ENCODE results near the gene NREP.

NREP gene

DNA sequence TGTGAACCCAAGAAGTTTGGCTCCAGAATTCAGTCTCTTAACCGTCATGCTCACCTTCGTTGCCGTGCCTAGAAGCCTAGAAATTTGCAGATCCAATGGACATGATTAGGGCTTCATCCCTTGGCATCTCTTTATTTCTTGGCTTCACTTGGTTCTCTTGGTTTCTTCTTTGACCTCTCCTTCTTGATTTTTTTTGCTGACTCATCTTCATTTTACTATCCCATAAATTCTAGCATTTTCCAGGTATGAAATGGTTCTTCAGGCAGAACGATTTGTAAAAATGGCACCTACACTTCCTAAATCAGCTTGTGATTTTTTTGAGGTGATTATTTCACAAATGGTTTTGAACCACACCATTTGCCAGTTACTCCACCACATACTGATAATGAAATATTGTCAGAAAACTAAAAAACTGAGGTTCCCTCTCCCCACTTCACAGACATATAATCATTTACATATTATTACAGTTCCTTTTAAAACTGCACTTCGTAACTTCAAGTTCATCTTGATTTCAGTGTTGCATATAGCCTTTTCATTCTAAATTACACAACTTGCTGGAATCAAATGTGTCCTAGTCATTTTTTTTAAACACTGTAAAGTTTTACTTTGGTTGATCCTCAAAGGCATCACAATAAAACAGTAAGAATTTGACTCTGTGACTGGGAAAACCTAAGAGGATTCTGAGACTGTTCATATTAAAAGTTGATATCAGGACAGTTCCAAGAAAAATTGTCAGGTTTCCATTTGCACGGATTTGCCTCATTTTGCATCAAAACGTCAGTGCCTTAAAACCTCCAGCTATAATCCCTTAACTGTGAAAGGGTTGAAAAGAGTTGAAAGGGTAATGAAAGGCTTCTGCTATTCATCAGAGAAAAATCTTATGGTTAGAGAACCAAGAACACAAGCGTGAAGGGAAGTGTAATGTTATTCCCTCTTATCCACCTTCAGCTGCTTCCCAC lies 8.9 kb upstream of the NREP start:
- no peak overlapping the region for H3K27ac ChIP-seq (ENCODE audit: insufficient read depth in 1 of 2, low read depth in 1 of 2, low read length in 2 of 2, poor library complexity in 1 of 2, severe bottlenecking in 2 of 2)
- DNase-seq: no peak
- no peak overlapping the region for H3K4me3 ChIP-seq (ENCODE audit: control insufficient read depth in 1 of 7, extremely low read depth in 1 of 7, insufficient read depth in 4 of 7, low read depth in 2 of 7, low read length in 6 of 7)
- ChIA-PET CTCF (no interaction called here), POLR2A (interaction anchor here (1.9 kb wide), 1 partner anchor 8 kb away, joined by 4 read pairs; the partner anchor contains the start of gene NREP)
- no peaks in the 10 kb centered on the region for H3K36me3 ChIP-seq (ENCODE audit: control insufficient read depth in 4 of 4, insufficient read depth in 4 of 4, low read length in 3 of 4)
- H3K9me3 ChIP-seq (ENCODE audit: control extremely low read depth in 1 of 5, control insufficient read depth in 4 of 5, insufficient read depth in 2 of 5, low read depth in 1 of 5, low read length in 4 of 5): peaks cover 0 to 4% (median 0%) of the 10 kb centered on the region in 5 experiments
- no peaks in the 10 kb centered on the region for H3K27me3 ChIP-seq (replicated peaks in 2 of 5; ENCODE audit: control insufficient read depth in 4 of 5, insufficient read depth in 5 of 5, low read length in 4 of 5)
- peaks cover 4 to 23% (median 12%) of the 10 kb centered on the region in 4 experiments for H3K4me1 ChIP-seq (ENCODE audit: control extremely low read depth in 1 of 4, control insufficient read depth in 4 of 4, insufficient read depth in 4 of 4, low read length in 3 of 4)
- 98% methylated on average over 4 of the region's 8 CpGs for WGBS (ENCODE audit: insufficient coverage)

DNA sequence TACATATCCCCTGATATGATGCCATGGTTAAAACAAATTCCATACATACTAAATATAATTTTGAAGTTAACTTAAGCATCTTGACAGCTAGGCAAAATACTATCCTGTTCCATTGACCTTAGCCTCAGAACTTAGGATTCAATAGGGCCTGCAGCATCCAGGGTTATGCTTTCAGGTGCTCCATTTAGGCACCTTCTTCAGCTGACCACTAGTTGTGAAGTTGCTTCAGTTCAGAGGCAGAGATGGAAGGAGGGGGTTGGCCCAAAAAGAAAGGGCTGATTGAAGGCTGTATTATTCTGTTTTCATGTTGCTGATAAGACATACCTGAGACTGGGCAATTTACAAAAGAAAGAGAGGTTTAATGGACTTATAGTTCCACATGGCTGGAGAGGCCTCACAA lies 7.0 kb upstream of the NREP start:
- ChIA-PET POLR2A (no interaction called here), CTCF (no interaction called here)
- no peak for DNase-seq
- H3K4me1 ChIP-seq (ENCODE audit: control extremely low read depth in 1 of 4, control insufficient read depth in 4 of 4, insufficient read depth in 4 of 4, low read length in 3 of 4): peaks cover 4 to 29% (median 12%) of the 10 kb centered on the region in 4 experiments
- H3K27ac ChIP-seq (ENCODE audit: insufficient read depth in 1 of 2, low read depth in 1 of 2, low read length in 2 of 2, poor library complexity in 1 of 2, severe bottlenecking in 2 of 2): no peak overlapping the region
- no peaks in the 10 kb centered on the region for H3K36me3 ChIP-seq (ENCODE audit: control insufficient read depth in 4 of 4, insufficient read depth in 4 of 4, low read length in 3 of 4)
- no peaks in the 10 kb centered on the region for H3K9me3 ChIP-seq (ENCODE audit: control extremely low read depth in 1 of 5, control insufficient read depth in 4 of 5, insufficient read depth in 2 of 5, low read depth in 1 of 5, low read length in 4 of 5)
- no peak overlapping the region for H3K4me3 ChIP-seq (ENCODE audit: control insufficient read depth in 1 of 7, extremely low read depth in 1 of 7, insufficient read depth in 4 of 7, low read depth in 2 of 7, low read length in 6 of 7)
- no peaks in the 10 kb centered on the region for H3K27me3 ChIP-seq (replicated peaks in 2 of 5; ENCODE audit: control insufficient read depth in 4 of 5, insufficient read depth in 5 of 5, low read length in 4 of 5)

DNA sequence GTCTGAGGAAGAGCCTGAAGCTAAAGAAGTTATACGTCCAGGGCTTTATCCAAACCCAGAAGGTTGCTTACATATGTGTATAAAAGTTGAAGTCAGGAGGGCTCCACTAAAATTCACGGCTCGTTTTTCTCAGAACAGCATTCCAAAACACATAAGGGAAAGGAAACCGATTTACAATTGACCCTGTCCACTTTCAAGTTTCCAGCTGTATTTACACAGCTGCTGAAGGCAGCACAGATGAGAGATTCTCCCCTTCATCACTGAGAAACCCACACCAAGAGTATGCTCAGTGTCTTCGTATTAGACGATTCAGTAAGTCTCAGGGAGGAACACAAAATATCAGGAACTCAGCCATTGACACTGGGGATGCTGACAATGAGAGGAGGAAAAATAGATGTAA lies 5.9 kb upstream of the NREP start:
- WGBS (ENCODE audit: insufficient coverage): 98% methylated on average over 5 of the region's 6 CpGs
- POLR2A ChIA-PET: no interaction called here
- peaks cover 5 to 39% (median 18%) of the 10 kb centered on the region in 4 experiments for H3K4me1 ChIP-seq (ENCODE audit: control extremely low read depth in 1 of 4, control insufficient read depth in 4 of 4, insufficient read depth in 4 of 4, low read length in 3 of 4)

DNA sequence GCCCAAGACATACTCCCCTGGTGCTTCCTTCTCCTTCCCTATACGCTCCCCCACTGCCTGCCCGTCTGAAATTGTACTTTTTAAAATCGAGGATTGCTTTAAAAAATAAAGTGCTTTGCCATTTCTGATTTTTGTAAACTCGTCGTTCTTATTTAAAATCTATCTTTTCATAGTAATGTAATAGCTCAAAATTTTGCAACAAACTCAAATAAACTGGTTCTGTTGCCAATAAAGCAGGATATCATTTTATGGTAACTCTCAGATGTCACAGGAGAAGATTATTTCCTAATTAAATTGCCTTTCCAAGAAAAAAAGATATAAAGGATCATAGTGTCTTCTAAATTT lies 1.3 kb upstream of the NREP start:
- CTCF ChIA-PET: interaction anchor here (0.7 to 1.5 kb wide), 7 partner anchors 9 to 227 kb away, joined by 3 to 6 read pairs (median 4); no protein-coding TSS in a partner anchor
- H3K4me1 ChIP-seq (ENCODE audit: control extremely low read depth in 1 of 4, control insufficient read depth in 4 of 4, insufficient read depth in 4 of 4, low read length in 3 of 4): peaks cover 15 to 49% (median 35%) of the 10 kb centered on the region in 4 experiments
- no peaks in the 10 kb centered on the region for H3K9me3 ChIP-seq (ENCODE audit: control extremely low read depth in 1 of 5, control insufficient read depth in 4 of 5, insufficient read depth in 2 of 5, low read depth in 1 of 5, low read length in 4 of 5)
- WGBS (ENCODE audit: insufficient coverage): no CpG with 5 or more reads among the region's 5 CpGs
- peak overlapping the region; percentile 62 to 86 for H3K27ac ChIP-seq (ENCODE audit: insufficient read depth in 1 of 2, low read depth in 1 of 2, low read length in 2 of 2, poor library complexity in 1 of 2, severe bottlenecking in 2 of 2)
- no peaks in the 10 kb centered on the region for H3K27me3 ChIP-seq (replicated peaks in 2 of 5; ENCODE audit: control insufficient read depth in 4 of 5, insufficient read depth in 5 of 5, low read length in 4 of 5)
- peak overlapping the region; percentile 50 to 99 (median 92) for H3K4me3 ChIP-seq (ENCODE audit: control insufficient read depth in 1 of 7, extremely low read depth in 1 of 7, insufficient read depth in 4 of 7, low read depth in 2 of 7, low read length in 6 of 7)
- H3K36me3 ChIP-seq (ENCODE audit: control insufficient read depth in 4 of 4, insufficient read depth in 4 of 4, low read length in 3 of 4): peaks cover 0 to 7% (median 0%) of the 10 kb centered on the region in 4 experiments
- POLR2A ChIA-PET: interaction anchor here (1.6 to 2.0 kb wide), 2 partner anchors 12 to 17 kb away, joined by 6 read pairs; no protein-coding TSS in a partner anchor
- DNase-seq: no peak

More for the DNA sequence above, 5.9 kb upstream of the NREP start:
- H3K9me3 ChIP-seq (ENCODE audit: control extremely low read depth in 1 of 5, control insufficient read depth in 4 of 5, insufficient read depth in 2 of 5, low read depth in 1 of 5, low read length in 4 of 5): no peaks in the 10 kb centered on the region
- CTCF ChIA-PET: no interaction called here
- H3K36me3 ChIP-seq (ENCODE audit: control insufficient read depth in 4 of 4, insufficient read depth in 4 of 4, low read length in 3 of 4): no peaks in the 10 kb centered on the region
- no peak for DNase-seq
- no peak overlapping the region for H3K27ac ChIP-seq (ENCODE audit: insufficient read depth in 1 of 2, low read depth in 1 of 2, low read length in 2 of 2, poor library complexity in 1 of 2, severe bottlenecking in 2 of 2)
- no peaks in the 10 kb centered on the region for H3K27me3 ChIP-seq (replicated peaks in 2 of 5; ENCODE audit: control insufficient read depth in 4 of 5, insufficient read depth in 5 of 5, low read length in 4 of 5)
- H3K4me3 ChIP-seq (ENCODE audit: control insufficient read depth in 1 of 7, extremely low read depth in 1 of 7, insufficient read depth in 4 of 7, low read depth in 2 of 7, low read length in 6 of 7): no peak overlapping the region

DNA sequence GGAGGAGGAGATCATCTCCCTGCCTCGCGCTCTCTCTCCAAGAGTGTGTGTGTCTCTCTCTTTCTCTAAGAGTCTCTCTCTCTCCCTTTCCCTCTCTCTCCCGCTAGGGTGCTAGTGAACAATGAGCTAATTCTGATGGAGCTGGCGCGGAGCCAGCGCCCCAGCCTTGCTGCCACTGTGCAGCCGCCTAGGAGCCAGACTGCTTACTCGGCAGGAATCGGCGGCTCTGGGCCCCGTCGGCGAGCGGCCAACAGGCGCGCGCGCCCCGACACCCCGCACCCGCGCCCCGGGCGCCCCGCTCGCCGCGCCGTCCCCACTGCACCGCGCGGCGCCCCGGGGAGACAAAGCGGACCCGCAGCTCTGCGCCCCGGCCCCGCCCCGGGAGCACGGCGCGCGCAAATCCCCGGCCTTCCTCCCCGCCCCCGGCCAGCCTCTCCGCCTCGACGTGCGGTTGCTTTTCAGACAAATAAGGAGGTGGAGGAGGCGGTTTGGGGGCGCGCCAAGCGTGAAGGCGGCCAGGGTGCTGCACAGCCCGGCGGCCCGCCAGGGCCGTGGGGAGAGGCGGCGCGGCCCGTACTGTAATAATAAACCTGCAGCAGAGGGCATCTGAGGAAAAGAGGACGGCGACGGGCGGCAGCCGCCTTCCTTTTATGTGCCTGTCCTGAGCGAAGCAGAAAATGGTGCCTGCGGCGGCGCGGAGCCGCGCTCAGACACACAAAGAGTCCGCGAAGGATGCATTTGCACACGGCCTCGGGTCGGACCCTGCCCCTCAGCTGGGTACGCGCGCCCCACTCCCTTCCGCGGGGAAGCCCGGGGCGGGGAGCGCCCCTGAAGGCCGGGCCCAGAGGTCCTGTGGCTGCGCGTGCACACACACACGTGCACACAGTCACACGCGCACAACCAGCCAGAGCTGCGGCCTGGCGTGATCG lies 625 bp upstream of the NREP start:
- H3K4me1 ChIP-seq (ENCODE audit: control extremely low read depth in 1 of 4, control insufficient read depth in 4 of 4, insufficient read depth in 4 of 4, low read length in 3 of 4): peaks cover 15 to 49% (median 35%) of the 10 kb centered on the region in 4 experiments
- H3K27ac ChIP-seq (ENCODE audit: insufficient read depth in 1 of 2, low read depth in 1 of 2, low read length in 2 of 2, poor library complexity in 1 of 2, severe bottlenecking in 2 of 2): peak overlapping the region; percentile 67 to 86
- peak overlapping the region; percentile 50 to 99 (median 92) for H3K4me3 ChIP-seq (ENCODE audit: control insufficient read depth in 1 of 7, extremely low read depth in 1 of 7, insufficient read depth in 4 of 7, low read depth in 2 of 7, low read length in 6 of 7)
- H3K9me3 ChIP-seq (ENCODE audit: control extremely low read depth in 1 of 5, control insufficient read depth in 4 of 5, insufficient read depth in 2 of 5, low read depth in 1 of 5, low read length in 4 of 5): no peaks in the 10 kb centered on the region
- 0% methylated on average over 63 of the region's 98 CpGs for WGBS (ENCODE audit: insufficient coverage)
- H3K36me3 ChIP-seq (ENCODE audit: control insufficient read depth in 4 of 4, insufficient read depth in 4 of 4, low read length in 3 of 4): peaks cover 0 to 8% (median under 1%) of the 10 kb centered on the region in 4 experiments
- DNase-seq: peak; percentile 94 to 97 (median 97)
- ChIA-PET CTCF (interaction anchor here (0.7 to 1.6 kb wide), 9 partner anchors 14 to 226 kb away, joined by 3 to 6 read pairs (median 4); no protein-coding TSS in a partner anchor), POLR2A (interaction anchor here (0.8 to 2.0 kb wide), 6 partner anchors 9 to 73 kb away, joined by 3 to 6 read pairs (median 4); no protein-coding TSS in a partner anchor)
- no peaks in the 10 kb centered on the region for H3K27me3 ChIP-seq (replicated peaks in 2 of 5; ENCODE audit: control insufficient read depth in 4 of 5, insufficient read depth in 5 of 5, low read length in 4 of 5)

DNA sequence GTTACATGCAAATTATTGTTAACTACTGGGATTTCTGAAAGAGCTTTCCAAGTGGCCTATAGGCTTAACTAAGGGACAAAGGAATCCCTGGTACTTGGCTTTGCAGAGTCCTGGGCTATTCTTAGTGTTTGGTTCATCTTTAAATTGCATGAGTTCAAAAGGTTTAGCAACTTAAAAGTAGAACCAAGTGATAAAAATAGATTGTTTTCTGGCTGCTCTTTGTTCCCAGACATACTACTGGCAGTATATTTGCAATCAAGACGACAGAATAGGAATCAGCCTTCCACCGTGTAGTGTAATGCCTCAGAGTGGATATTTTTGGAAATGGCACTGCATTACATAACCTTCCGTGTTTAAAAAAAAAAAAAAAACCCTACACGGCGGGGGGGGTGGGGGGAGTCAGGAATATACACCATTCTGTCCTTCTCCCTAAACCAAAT lies 1.0 kb downstream of the NREP start:
- H3K27me3 ChIP-seq (replicated peaks in 2 of 5; ENCODE audit: control insufficient read depth in 4 of 5, insufficient read depth in 5 of 5, low read length in 4 of 5): no peaks in the 10 kb centered on the region
- peak overlapping the region; percentile 33 to 86 for H3K27ac ChIP-seq (ENCODE audit: insufficient read depth in 1 of 2, low read depth in 1 of 2, low read length in 2 of 2, poor library complexity in 1 of 2, severe bottlenecking in 2 of 2)
- ChIA-PET POLR2A (no interaction called here), CTCF (interaction anchor here (1.0 to 1.2 kb wide), 3 partner anchors 8 to 203 kb away, joined by 3 to 4 read pairs (median 3); no protein-coding TSS in a partner anchor)
- peak overlapping the region in 6 of 7 experiments; percentile 86 to 99 (median 93) for H3K4me3 ChIP-seq (ENCODE audit: control insufficient read depth in 1 of 7, extremely low read depth in 1 of 7, insufficient read depth in 4 of 7, low read depth in 2 of 7, low read length in 6 of 7)
- peaks cover 0 to 17% (median 9%) of the 10 kb centered on the region in 4 experiments for H3K36me3 ChIP-seq (ENCODE audit: control insufficient read depth in 4 of 4, insufficient read depth in 4 of 4, low read length in 3 of 4)
- H3K9me3 ChIP-seq (ENCODE audit: control extremely low read depth in 1 of 5, control insufficient read depth in 4 of 5, insufficient read depth in 2 of 5, low read depth in 1 of 5, low read length in 4 of 5): no peaks in the 10 kb centered on the region
- peak in 2 of 3 donors; percentile 66 to 70 for DNase-seq
- H3K4me1 ChIP-seq (ENCODE audit: control extremely low read depth in 1 of 4, control insufficient read depth in 4 of 4, insufficient read depth in 4 of 4, low read length in 3 of 4): peaks cover 10 to 37% (median 30%) of the 10 kb centered on the region in 4 experiments
- no CpG with 5 or more reads among the region's 5 CpGs for WGBS (ENCODE audit: insufficient coverage)

Data from common myeloid progenitor, CD34-positive (primary cell).